Activated naive CD4-positive, alpha-beta T cell treated with anti-CD3 and anti-CD28 coated beads, Interleukin-2, amount 10 ng/mL, durations not matched to agents 7 days and 5 days (primary cell): ENCODE data around the gene BCL11A.

Experiments
- CTCF ChIA-PET: fragments of 350-600 bp; sonication (Branson Sonifier 250); formaldehyde crosslinking; loops from one replicate; lab custom pipeline; 2021; ENCODE audit warnings: antibody characterized with exemption; lab: Charles Lee
- DNase-seq: peaks from one replicate; pipeline ENCODE4 v3.0.0-alpha.2; 2020
- H3K27ac Mint-ChIP-seq: one replicate; pipeline ENCODE4 v1.8.0; 2021; ENCODE audit warnings: mild to moderate bottlenecking, moderate library complexity, mixed read lengths
- H3K27me3 Mint-ChIP-seq: one replicate; pipeline ENCODE4 v1.8.0; 2021; ENCODE audit warnings: mild to moderate bottlenecking, mixed read lengths
- H3K36me3 Mint-ChIP-seq: one replicate; pipeline ENCODE4 v1.8.0; 2021; ENCODE audit warnings: mixed read lengths
- H3K4me1 Mint-ChIP-seq: one replicate; pipeline ENCODE4 v1.8.0; 2021; ENCODE audit warnings: mixed read lengths
- H3K4me3 Mint-ChIP-seq: one replicate; pipeline ENCODE4 v1.8.0; 2021; ENCODE audit warnings: mild to moderate bottlenecking, moderate library complexity, mixed read lengths
- H3K9me3 Mint-ChIP-seq: one replicate; pipeline ENCODE4 v1.8.0; 2021; ENCODE audit warnings: mixed read lengths

Gene BCL11A

DNA sequence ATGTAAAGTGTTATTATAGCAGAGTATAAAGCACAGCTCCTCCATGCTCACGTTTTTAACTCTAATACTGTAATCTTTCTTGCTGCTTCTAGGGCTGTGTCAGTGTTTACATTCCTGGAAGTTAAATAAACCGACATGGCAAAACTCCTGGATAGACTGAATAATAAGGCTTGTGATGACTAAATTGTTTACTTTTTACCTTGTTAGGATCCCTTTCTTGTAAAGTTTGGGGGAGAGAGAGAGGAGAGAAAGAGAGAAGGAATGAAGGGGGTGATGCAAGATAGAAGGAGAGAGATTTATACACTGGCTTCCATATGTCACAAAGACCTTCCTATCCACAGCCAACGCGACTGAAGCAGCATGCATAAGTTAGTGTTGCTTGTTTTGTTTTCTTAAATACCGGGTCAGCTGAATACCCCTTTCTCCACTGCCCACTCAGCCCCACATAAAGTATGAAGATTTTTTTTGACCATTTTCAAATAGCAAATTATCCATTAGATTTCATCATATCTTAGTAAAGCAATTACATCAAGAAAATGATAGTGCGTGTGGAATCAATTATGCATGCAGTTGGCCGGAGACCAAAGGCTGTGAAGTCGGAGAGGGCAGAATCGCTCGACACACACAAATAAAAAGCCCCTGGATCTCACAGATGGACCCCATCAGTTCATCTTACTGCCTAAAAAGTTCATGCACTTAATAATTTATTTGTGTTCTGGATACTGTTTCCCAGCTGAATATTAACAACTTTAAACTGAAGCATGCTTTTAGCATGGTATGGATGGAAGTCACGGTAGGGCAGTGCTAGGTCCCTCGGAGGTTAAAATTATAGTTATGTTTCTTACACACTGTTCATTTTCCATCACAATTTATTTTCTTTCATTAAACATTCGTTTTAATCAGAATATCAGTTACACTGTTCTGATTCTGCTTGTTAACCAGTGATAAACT, 20.1 kb downstream of the BCL11A start:
- Mint-ChIP-seq H3K27me3 (peaks cover 50% of the 10 kb centered on the region), H3K4me1 (no peaks in the 10 kb centered on the region), H3K36me3 (no peaks in the 10 kb centered on the region), H3K9me3 (no peaks in the 10 kb centered on the region), H3K4me3 (no peak overlapping the region), H3K27ac (no peak overlapping the region)
- CTCF ChIA-PET, result no interaction called here
- DNase-seq, result no peak

DNA sequence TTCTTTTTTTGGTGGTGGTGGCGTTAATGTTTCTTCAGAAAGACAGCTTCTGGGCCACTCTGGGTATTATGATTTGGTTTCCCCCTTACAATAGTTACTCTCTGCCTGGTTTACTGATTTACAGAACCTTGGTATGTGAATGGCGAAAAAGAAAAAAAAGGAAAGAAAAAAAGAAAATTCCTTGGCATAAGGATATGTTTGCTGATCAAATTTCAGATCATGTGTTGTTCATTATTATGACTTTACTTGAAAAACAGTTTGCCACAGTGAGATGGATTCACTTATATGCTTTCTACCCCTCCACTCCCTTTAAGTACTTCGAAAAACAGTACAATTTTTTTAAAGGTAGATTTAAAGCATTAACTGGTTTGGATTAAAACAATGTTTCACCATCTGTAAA, 21.0 kb downstream of the BCL11A start:
- Mint-ChIP-seq H3K4me1 (no peaks in the 10 kb centered on the region), H3K4me3 (no peak overlapping the region), H3K27ac (no peak overlapping the region), H3K9me3 (no peaks in the 10 kb centered on the region), H3K27me3 (peaks cover 45% of the 10 kb centered on the region), H3K36me3 (no peaks in the 10 kb centered on the region)
- DNase-seq, result no peak
- CTCF ChIA-PET, result no interaction called here

- H3K4me3 Mint-ChIP-seq, result no peak overlapping the region
- no peaks in the 10 kb centered on the region for H3K4me1 Mint-ChIP-seq
- no peak overlapping the region for H3K27ac Mint-ChIP-seq
- peaks cover 42% of the 10 kb centered on the region for H3K27me3 Mint-ChIP-seq
- H3K36me3 Mint-ChIP-seq, result no peaks in the 10 kb centered on the region
- H3K9me3 Mint-ChIP-seq, result no peaks in the 10 kb centered on the region
- CTCF ChIA-PET, result no interaction called here
- DNase-seq, result no peak
These were observed 21.7 kb downstream of the BCL11A start for GRCh38 chr2:60531701-60532133.

DNA sequence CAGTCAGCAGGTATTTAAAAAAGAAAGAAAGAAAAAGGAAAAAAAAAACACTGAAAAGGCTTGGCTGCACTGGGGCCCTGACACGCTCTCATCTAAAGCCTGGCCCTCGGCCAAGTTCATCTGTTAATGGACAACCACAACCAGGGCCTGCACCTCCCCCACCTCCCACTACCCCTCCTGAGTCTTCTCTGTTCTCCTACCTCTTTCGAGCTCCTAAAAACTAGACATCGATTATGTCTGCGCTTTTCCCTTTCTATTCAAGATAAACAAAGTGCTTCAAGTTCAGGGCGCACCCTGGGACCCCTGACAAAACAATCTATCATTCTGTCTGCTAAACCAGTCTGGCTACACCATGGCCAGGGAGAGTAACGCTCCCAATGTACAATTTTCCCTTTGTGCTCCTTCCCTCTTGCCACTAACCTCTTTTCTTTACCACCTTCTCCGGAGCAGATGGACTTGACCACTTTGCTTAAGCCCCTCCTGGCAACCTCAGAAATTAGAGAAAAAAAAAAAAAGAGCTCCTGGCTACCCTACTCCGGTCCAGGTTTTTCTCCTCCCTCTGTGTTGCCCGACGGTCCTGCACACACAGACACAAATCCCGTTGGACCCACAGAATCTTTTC, 22.7 kb downstream of the BCL11A start:
- no peak overlapping the region for H3K27ac Mint-ChIP-seq
- H3K27me3 Mint-ChIP-seq, result peaks cover 38% of the 10 kb centered on the region
- CTCF ChIA-PET, result no interaction called here
- H3K9me3 Mint-ChIP-seq, result no peaks in the 10 kb centered on the region
- H3K4me3 Mint-ChIP-seq, result no peak overlapping the region
- H3K36me3 Mint-ChIP-seq, result no peaks in the 10 kb centered on the region
- no peaks in the 10 kb centered on the region for H3K4me1 Mint-ChIP-seq
- DNase-seq, result no peak

GRCh38 chr2:60529785-60530627, 23.4 kb downstream of the BCL11A start:
- Mint-ChIP-seq H3K4me3 (no peak overlapping the region), H3K27ac (no peak overlapping the region), H3K4me1 (no peaks in the 10 kb centered on the region), H3K36me3 (no peaks in the 10 kb centered on the region), H3K9me3 (no peaks in the 10 kb centered on the region), H3K27me3 (peaks cover 35% of the 10 kb centered on the region)
- CTCF ChIA-PET, result no interaction called here
- no peak for DNase-seq

DNA sequence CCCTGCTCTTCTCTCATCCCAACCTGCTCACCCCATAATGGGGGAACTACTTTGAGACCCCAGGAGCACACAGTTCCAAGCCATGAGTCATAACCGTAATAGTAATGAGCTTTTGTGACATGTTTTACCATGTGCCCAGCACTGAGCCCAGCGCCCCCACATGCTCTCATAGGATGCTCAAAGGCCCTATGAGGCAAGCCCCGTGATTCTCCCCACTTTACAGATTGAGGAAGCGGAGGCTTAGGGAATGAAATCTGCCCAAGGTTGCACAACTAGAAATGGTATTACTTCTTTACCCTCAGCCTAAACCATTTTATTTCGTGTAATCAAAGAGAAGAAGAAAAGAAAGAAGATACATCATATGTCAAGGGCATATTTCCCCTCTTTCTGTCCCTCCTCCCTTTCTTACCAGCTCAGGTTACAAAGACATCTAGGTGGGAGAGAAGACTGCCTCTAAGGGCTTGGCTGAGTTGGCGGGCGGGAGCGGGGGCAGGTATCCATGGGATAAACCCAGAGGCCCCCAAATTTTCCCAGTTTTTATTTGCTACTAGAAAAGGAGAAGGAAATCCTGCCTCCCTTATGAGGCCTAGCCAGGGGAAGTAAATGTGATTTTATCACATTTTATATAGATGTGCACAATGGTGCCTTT, 24.2 kb downstream of the BCL11A start:
- Mint-ChIP-seq H3K4me3 (no peak overlapping the region), H3K27ac (no peak overlapping the region), H3K27me3 (peaks cover 35% of the 10 kb centered on the region)

GRCh38 chr2:60528281-60529020, 25.0 kb downstream of the BCL11A start:
- H3K27ac Mint-ChIP-seq, result no peak overlapping the region
- peaks cover 35% of the 10 kb centered on the region for H3K27me3 Mint-ChIP-seq
- CTCF ChIA-PET, result no interaction called here
- no peaks in the 10 kb centered on the region for H3K4me1 Mint-ChIP-seq
- H3K9me3 Mint-ChIP-seq, result no peaks in the 10 kb centered on the region
- no peak for DNase-seq
- no peaks in the 10 kb centered on the region for H3K36me3 Mint-ChIP-seq
- no peak overlapping the region for H3K4me3 Mint-ChIP-seq

More for the DNA sequence above, 24.2 kb downstream of the BCL11A start:
- no peaks in the 10 kb centered on the region for H3K36me3 Mint-ChIP-seq
- H3K9me3 Mint-ChIP-seq, result no peaks in the 10 kb centered on the region
- CTCF ChIA-PET, result no interaction called here
- H3K4me1 Mint-ChIP-seq, result no peaks in the 10 kb centered on the region
- no peak for DNase-seq

DNA sequence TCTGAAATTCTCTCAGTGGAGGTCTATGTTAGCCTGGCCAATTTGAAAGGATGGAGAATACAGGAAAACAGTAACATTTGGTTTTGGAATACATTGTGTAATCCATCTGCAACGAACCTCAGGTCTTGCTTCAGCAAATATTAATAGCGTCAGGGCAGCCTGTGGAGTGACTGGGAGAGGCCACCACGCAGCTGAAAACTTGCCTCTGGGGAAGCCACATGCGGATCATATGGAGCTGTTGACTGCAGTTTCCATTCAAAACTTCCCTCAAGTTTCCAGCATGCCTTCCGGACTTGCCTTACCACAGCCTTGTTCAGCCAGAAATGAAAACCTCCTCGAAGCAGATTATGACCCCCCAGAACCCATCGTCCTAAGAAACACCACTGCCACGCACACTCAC, 25.7 kb downstream of the BCL11A start:
- no peak for DNase-seq
- Mint-ChIP-seq H3K4me3 (no peak overlapping the region), H3K9me3 (no peaks in the 10 kb centered on the region), H3K27ac (no peak overlapping the region), H3K27me3 (peaks cover 35% of the 10 kb centered on the region), H3K4me1 (no peaks in the 10 kb centered on the region), H3K36me3 (no peaks in the 10 kb centered on the region)
- CTCF ChIA-PET, result interaction anchor here (1.0 kb wide), 1 partner anchor 33 kb away, joined by 3 read pairs; no protein-coding TSS in a partner anchor

- Mint-ChIP-seq H3K27ac (no peak overlapping the region), H3K4me3 (no peak overlapping the region), H3K27me3 (peaks cover 26% of the 10 kb centered on the region), H3K4me1 (no peaks in the 10 kb centered on the region), H3K36me3 (no peaks in the 10 kb centered on the region), H3K9me3 (no peaks in the 10 kb centered on the region)
- DNase-seq, result no peak
- CTCF ChIA-PET, result interaction anchor here (1.0 kb wide), 1 partner anchor 35 kb away, joined by 3 read pairs; no protein-coding TSS in a partner anchor
These were observed 26.8 kb downstream of the BCL11A start for GRCh38 chr2:60526623-60527022.

DNA sequence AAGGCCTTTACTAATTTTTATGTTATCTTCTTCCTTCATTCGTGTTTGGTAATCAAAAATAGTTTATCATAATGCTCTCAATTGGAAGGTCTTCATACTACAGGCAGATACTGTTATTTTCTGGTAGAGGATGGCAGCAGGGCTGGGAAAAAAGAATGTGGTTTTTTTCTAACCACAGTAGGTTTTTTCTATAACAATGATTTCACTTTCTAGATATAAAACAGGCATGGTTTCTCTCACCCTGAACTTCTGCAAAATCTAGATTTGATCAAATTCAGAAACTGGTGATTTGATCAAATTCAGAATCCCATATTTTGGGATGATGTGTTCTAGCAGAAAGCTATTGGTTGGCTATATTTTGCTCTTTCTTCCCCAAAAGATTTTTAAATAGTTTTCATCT, 27.6 kb downstream of the BCL11A start:
- DNase-seq, result no peak
- Mint-ChIP-seq H3K9me3 (no peaks in the 10 kb centered on the region), H3K4me1 (no peaks in the 10 kb centered on the region), H3K27ac (no peak overlapping the region), H3K4me3 (no peak overlapping the region), H3K27me3 (peaks cover 23% of the 10 kb centered on the region), H3K36me3 (no peaks in the 10 kb centered on the region)
- CTCF ChIA-PET, result no interaction called here

- CTCF ChIA-PET, result no interaction called here
- Mint-ChIP-seq H3K4me3 (no peak overlapping the region), H3K27me3 (peaks cover 13% of the 10 kb centered on the region), H3K27ac (no peak overlapping the region), H3K9me3 (no peaks in the 10 kb centered on the region), H3K4me1 (no peaks in the 10 kb centered on the region), H3K36me3 (no peaks in the 10 kb centered on the region)
- no peak for DNase-seq
These were observed 28.6 kb downstream of the BCL11A start for GRCh38 chr2:60524874-60525273.

DNA sequence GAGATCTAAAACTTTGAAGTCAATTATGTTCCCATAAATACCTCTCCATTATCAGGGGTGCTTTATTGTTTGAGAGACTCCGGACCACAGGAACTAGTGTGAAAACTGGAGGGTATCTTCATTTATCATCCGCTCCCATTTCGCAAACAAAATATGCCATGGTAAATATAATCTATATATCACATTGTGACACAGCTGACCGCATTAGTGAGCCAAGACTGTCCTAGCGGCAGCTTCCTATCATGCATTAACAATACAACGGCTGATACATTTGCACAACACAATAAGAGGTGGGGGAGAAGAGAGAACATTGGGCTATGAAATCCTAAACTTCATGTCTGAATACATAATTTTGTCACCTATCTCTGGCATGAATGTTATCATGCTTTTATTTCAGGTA, 29.5 kb downstream of the BCL11A start:
- Mint-ChIP-seq H3K27ac (no peak overlapping the region), H3K36me3 (no peaks in the 10 kb centered on the region), H3K27me3 (peaks cover 10% of the 10 kb centered on the region), H3K4me3 (no peak overlapping the region), H3K9me3 (no peaks in the 10 kb centered on the region), H3K4me1 (no peaks in the 10 kb centered on the region)
- CTCF ChIA-PET, result no interaction called here
- DNase-seq, result no peak

- Mint-ChIP-seq H3K4me3 (no peak overlapping the region), H3K4me1 (no peaks in the 10 kb centered on the region), H3K27ac (no peak overlapping the region), H3K27me3 (no peaks in the 10 kb centered on the region), H3K9me3 (no peaks in the 10 kb centered on the region), H3K36me3 (no peaks in the 10 kb centered on the region)
- CTCF ChIA-PET, result no interaction called here
- DNase-seq, result no peak
These were observed 31.0 kb downstream of the BCL11A start for GRCh38 chr2:60522462-60522861.
